Osteoblast (primary cell): ENCODE measurements around the gene SERPINH1. TPM values are rescaled to one million over a fixed set of nuclear protein-coding genes. Genes with fewer than 3 reads are reported as not detected.

Experiments used
- DNase-seq: peaks from one replicate; pipeline ENCODE4 v3.0.0; 2011; ENCODE audit warnings: low spot score, mixed read lengths; ENCODE audit not compliant: insufficient read length; ENCODE audit errors: missing footprints
- H2AFZ ChIP-seq: 2 replicates; pipeline ENCODE4 v1.6.0; 2011; ENCODE audit warnings: mild to moderate bottlenecking, low read length
- H3K27ac ChIP-seq: 2 replicates; pipeline ENCODE4 v1.5.1; 2011; ENCODE audit warnings: mild to moderate bottlenecking, low read depth, low read length, moderate library complexity
- H3K27me3 ChIP-seq: 2 replicates; pipeline ENCODE4 v1.6.0; 2012; ENCODE audit warnings: mild to moderate bottlenecking, control low read depth, inconsistent platforms, low read length, moderate library complexity; ENCODE audit not compliant: insufficient read depth
- H3K36me3 ChIP-seq: 2 replicates; pipeline ENCODE4 v1.5.1; 2011; ENCODE audit warnings: mild to moderate bottlenecking, low read length, control low read depth, moderate library complexity; ENCODE audit not compliant: insufficient read depth
- H3K4me1 ChIP-seq: 2 replicates; pipeline ENCODE4 v1.5.1; 2011; ENCODE audit warnings: mild to moderate bottlenecking, low read length, control low read depth, moderate library complexity; ENCODE audit not compliant: insufficient read depth
- H3K4me2 ChIP-seq: 2 replicates; pipeline ENCODE4 v1.6.0; 2011; ENCODE audit warnings: mild to moderate bottlenecking, low read length; ENCODE audit not compliant: insufficient read depth
- H3K4me3 ChIP-seq: fragments of 200-600 bp; sonication (generic); 3 replicates; pipeline ENCODE4 v1.5.1; 2012; ENCODE audit warnings: mild to moderate bottlenecking, low read length, inconsistent platforms; ENCODE audit not compliant: insufficient read depth
- H3K79me2 ChIP-seq: 2 replicates; pipeline ENCODE4 v1.6.0; 2012; ENCODE audit warnings: mild to moderate bottlenecking, low read length, control low read depth, inconsistent platforms; ENCODE audit not compliant: insufficient read depth
- H3K9me3 ChIP-seq: 2 replicates; pipeline ENCODE4 v1.5.1; 2011; ENCODE audit warnings: low read depth, low read length, control low read depth
- H4K20me1 ChIP-seq: 2 replicates; pipeline ENCODE4 v1.6.0; 2012; ENCODE audit warnings: mild to moderate bottlenecking, low read length, control low read depth; ENCODE audit not compliant: insufficient read depth
- CTCF ChIP-seq: IDR thresholded peaks from 2 replicates; pipeline ENCODE4 v1.5.1; 2011; ENCODE audit warnings: mild to moderate bottlenecking, low read depth, low read length, moderate library complexity; ENCODE audit errors: extremely low read depth
- total RNA-seq: library from RNA; depleted of rRNA; stranded (reverse); fragments of >200 nt; gene quantifications from 2 replicates; pipeline ENCODE4 v1.2.3, GENCODE V29; 2012

SERPINH1 gene
- total RNA-seq, 1 donor: 1,318 TPM

GRCh38 chr11:75556275-75556674, 5.8 kb upstream of the SERPINH1 start:
- Histone ChIP-seq H2AFZ (no peak overlapping the region), H3K27ac (no peak overlapping the region), H3K9me3 (no peaks in the 10 kb centered on the region), H3K4me1 (peaks cover 56% of the 10 kb centered on the region), H3K79me2 (no peaks in the 10 kb centered on the region), H3K36me3 (no peaks in the 10 kb centered on the region), H3K4me2 (no peak overlapping the region), H3K27me3 (no peaks in the 10 kb centered on the region), H4K20me1 (no peaks in the 10 kb centered on the region), H3K4me3 (no peak overlapping the region)
- no peak for TF ChIP-seq CTCF
- peak; percentile 30 for DNase-seq

GRCh38 chr11:75557666-75558494, 4.2 kb upstream of the SERPINH1 start:
- H2AFZ ChIP-seq: peak overlapping the region; percentile 64
- peak; percentile 98 for DNase-seq

GRCh38 chr11:75558939-75559843, 2.9 kb upstream of the SERPINH1 start:
- peaks cover 56% of the 10 kb centered on the region for H3K4me1 ChIP-seq
- H3K27me3 ChIP-seq: no peaks in the 10 kb centered on the region
- H3K4me3 ChIP-seq: peak overlapping the region; percentile 56
- peak; percentile 88 for DNase-seq
- peaks cover 21% of the 10 kb centered on the region for H3K79me2 ChIP-seq
- TF ChIP-seq CTCF: no peak
- H2AFZ ChIP-seq: peak overlapping the region; percentile 87
- no peaks in the 10 kb centered on the region for H3K9me3 ChIP-seq
- H3K36me3 ChIP-seq: peaks cover 7% of the 10 kb centered on the region
- H3K27ac ChIP-seq: peak overlapping the region; percentile 95
- H4K20me1 ChIP-seq: peaks cover 9% of the 10 kb centered on the region
- peak overlapping the region; percentile 82 for H3K4me2 ChIP-seq

More at GRCh38 chr11:75557666-75558494, 4.2 kb upstream of the SERPINH1 start:
- peaks cover 62% of the 10 kb centered on the region for H3K4me1 ChIP-seq
- H3K79me2 ChIP-seq: peaks cover 8% of the 10 kb centered on the region
- peak overlapping the region; percentile 56 for H3K4me3 ChIP-seq
- H4K20me1 ChIP-seq: no peaks in the 10 kb centered on the region
- H3K27me3 ChIP-seq: no peaks in the 10 kb centered on the region
- H3K36me3 ChIP-seq: no peaks in the 10 kb centered on the region
- peak overlapping the region; percentile 82 for H3K4me2 ChIP-seq
- no peaks in the 10 kb centered on the region for H3K9me3 ChIP-seq
- peak overlapping the region; percentile 95 for H3K27ac ChIP-seq
- TF ChIP-seq CTCF: no peak
